GM21737 (cell line): Measurements from ENCODE around the gene PXDN.
"Not testable (repeated sequence)": the region's sequence is repeated elsewhere in the genome, so short reads cannot be mapped to it uniquely, and the experiment has no call there.

Experiments
- ATAC-seq: cut with Tn5 transposase; IDR thresholded peaks from one replicate; pipeline ENCODE4 v1.9.1; 2021; ENCODE audit warnings: mild to moderate bottlenecking, moderate library complexity; ENCODE audit not compliant: unreplicated experiment

Gene PXDN

DNA sequence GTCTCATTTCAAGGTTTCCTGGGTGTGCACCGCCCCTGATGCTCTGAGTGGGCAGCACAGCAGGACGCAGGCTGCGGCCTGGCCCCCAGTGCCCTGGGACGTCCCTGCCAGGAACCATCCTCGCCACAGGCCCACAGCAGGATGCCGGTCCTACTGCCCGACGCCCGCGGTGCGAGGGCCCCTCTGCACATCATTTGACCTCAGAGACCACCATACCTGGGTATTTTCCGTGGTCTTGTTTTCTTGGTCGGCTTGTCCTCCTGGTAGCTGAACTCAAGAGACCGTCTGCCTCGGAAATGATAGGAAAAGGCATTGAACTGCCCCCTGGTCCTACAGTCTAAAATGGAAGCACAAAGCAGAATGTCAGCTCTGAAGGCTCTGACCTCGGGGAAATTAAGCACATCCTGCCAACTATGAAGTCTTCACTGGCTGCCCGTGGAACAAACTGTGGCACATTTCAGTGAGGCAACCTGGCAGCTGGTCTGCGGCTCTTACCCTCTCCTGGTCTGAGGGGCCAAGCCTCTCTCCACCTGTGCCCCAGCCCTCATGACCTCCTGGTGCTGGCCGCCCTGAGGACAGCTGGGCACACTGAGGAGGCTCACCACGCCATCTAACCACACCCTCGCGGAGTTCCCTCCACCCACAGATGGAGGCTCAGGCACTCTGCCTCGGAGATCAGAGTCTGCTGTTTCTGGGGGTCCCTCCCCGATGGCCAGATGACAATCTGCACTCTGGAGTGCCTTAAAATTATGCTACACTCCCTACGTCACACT is 105.0 kb downstream of the PXDN start:
- no peak for ATAC-seq

DNA sequence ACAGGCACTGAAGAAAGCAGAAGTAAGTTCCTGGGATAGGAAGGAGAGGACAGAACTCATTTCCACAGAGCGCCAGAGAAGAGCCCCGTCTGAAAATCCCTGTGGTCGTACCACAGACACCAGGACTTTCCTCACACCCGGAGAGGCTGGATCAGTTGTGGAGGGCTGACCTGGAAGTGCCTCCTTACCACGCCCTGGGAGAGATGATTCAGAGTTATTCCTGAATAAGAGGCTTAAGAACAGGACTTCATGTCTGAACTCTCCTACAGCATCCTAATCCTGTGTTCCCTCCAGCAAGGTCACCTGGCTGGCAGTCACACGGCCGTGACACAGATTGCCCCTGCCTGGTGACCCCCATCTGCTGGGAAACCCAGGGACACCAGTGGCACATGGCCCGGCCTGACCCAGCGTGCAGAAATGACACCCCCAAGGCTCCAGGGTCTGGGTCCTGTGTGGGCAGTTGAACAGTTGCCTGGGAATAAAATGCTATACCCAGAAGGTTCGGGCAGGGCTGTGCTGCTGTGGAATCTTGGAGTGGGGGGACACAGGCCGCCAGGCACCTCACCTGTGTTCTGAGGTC is 105.9 kb downstream of the PXDN start:
- ATAC-seq: no peak

DNA sequence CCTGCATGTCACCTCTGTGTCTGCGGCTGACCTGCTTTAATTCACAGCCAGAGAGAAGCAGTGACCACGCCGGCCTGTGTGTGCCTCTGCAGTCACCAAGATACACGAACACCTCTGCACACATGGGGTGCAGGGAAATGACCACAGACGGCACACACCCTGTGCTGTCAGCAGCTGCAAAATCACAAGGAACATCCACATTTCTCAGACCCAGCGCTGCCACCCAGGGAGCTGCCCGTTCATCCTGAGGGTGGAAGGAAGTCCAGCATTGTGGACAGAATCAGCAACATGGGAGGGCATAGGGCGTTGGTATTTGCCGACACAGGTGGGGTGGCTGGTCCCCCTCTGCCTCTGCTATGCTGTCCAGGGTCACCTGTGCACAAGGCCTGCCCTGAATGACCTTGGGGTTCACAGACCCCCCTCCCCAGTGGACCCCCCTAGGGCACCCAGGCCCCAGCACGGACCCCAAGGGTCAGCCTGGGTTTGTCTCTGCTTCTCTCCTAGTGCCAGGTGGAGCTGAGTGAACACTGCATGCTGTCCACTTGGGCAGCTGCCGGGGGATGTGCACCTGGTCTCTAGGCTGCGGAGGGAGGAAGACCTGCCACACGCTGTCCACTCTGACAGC is 107.4 kb downstream of the PXDN start:
- no peak for ATAC-seq

DNA sequence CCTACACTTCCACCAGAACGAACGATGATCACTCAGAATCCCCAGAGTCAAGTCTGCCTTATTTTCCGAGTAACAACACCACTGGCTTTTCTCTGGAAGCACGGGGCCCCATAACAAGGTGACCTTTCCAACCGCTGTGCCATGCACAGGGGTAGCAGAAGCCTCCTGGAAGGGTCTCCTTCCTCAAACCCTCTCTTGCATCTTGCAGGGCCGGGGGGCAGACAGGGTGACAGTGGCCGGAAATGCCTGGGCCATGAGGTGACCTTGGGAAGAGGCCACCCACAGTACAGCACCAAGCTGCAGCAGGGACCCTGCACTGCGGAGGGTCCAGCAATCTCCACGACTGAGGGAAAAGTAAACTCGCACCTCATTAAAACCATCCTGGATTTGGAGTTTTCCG is 108.5 kb downstream of the PXDN start:
- ATAC-seq: no peak

DNA sequence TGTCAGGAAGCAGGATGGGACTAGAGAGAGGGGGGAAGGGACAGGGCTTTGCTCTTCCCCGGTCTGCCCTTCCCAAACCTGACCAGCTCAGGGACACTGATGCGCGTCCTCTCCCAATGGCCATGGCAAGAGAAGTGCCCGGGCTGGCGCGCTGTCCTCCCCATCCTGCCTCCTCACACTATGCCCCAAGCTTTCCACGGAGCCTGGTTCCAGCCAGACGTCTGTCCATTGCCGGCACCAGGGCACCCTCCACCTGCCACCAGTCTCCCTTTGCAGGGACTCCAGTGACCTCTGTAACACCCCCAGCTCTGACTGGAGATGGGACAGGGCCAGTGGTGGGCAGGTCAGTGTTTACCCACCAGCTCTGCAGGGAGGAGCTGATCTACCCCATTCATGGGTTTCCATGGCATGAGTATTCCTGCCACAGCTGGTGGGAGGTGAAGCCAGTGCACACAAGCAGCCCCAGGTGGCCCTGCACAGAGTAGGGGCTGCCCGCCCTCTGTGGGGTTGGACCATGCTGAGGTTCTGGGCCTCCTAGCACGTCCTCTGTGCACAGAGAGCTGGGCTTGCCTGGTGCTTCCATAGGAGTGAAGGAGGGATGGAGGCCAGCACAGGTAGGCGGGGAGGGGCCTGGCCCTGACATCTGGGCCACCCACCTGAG is 109.5 kb downstream of the PXDN start:
- no peak for ATAC-seq

DNA sequence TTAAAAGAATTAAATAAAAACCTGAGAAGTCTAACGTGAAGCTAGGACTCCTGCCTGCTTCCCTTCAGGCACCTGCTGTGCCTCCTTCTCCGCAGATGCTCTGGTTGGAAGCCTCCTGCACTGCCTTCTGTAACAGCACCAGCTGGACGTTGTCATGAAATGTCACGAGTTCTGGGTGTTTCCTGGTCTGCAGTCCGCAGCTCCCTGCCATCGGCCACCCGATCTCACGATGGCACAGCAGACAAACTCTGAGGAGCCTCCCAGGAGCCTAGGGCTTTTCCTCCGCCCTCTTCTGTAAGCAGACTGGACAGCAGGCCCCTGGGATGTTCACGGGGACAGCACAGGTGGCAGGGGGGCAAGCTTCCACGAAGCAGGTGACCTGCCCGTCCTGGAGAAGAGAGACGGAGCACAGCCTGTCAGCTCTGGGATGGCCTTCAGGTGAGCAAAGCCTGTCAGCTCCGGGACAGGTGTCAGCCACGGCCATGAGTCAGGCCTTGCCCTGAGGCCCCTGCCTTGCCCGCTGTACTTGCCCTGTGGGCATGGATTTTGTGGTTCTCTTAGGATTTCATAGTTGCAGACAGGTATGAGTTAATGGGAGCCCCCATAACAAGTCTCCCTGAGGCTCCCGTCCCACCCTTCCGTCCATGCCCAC is 110.3 kb downstream of the PXDN start:
- no peak for ATAC-seq

DNA sequence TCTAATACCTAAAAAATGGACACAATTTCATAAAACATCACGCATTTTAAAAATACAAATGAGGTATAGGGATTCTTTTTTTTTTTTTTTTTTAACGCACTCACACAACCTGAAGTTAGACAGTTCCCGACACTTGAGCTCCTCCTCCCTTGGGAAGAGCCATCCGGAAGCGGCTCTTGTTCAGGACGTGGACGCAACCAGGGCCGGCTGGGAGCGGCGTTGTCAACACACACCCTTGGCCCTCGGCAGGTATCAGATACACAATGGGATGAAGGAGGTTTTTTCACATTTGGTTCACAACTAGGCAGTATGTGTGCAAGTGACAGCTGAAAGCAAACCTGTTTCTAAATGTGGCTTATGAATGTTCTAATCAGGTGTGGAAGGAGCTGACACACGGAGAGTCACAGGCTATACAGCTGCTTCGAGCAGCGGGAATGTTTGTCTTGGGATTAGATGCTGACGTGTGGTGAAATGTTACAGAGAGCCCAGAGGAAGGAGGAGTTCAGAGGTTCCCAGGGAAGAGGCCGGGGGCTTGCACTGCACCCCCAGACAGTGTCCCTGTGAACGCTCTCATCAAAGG is 111.1 kb downstream of the PXDN start:
- ATAC-seq: no peak

DNA sequence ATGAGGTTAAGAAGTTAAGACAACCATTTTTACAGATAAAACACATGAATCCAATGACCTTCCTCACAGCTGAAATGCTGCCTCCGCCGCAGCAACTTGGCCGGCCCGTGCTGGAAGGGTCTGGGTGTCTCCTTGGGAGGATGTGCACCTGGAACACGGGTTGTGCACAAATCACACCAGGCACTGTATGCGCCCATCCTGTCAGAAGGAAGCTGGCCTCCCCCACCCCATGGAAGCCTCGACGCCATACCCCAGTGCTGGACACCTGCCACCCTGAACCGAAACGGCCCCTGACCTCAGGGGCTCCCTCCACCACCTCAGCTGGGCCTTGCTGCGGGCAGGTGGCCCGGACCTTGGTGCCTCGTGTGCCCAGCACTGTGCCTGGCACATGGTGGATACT is 111.8 kb downstream of the PXDN start:
- ATAC-seq: no peak

DNA sequence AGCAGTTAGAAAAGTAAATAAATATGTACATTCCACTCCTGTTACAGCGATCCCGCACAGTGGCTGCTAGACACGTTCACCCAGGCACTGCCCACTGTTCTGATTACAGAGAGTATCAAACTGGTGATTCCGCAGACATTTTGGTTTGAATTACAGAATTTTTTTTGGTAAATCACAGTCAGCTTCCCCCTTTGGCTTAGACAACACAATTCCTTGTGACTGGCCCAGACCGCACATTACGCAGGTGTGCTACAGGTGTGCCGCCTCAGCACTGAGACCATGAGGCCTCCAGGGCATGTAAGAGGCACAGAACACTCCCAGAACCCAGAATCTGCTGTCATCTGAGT is 112.3 kb downstream of the PXDN start:
- no peak for ATAC-seq

DNA sequence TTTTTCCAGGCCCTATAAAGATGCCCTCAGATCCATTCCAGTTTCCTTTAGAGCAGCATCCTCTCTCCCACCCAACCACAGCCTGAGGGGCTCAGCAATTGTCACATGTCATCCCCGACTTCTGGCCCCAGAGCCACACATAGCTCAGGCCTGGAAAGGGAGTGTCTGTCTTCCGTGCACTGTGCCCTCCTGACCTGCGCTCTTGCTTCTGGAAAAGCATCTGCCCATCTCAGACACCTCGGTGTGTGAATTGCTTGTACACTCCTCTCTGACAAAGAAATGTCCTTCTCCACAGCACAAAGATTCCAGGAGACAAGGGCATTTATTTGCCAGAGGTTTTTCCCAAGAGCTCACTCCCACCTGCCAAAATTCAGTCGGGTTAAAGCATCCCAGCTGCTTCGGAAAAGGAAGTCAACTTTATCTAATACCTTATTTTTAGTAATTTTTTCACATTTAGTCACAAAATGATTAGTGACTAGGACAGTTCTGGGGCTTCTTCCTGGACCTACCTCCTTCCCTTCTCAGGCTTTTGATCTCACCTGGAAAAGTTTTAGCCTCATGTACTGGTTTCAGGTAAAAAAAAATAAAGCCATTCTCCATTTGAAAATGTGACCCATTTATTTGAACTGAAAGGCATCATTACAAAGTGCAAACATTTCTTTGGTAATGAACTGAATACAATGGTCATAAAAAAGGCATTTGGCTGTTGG is 112.9 kb downstream of the PXDN start:
- ATAC-seq: no peak

DNA sequence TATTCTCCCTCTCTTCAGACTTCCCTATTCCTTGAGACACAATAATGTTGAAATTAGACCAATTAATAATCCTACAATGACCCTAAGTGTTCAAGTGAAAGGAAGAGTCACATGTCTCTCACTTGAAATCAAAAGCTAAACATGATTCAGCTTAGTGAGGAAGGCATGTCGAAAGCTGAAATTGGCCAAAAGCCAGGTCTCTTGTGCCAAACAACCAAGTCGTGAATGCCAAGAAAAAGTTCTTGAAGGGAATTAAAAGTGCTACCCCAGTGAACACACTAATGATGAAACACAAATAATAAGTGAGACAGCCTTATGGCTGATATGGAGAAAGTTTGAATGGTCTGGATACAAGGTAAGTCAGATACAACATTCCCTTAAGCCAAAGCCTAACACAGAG is 115.4 kb downstream of the PXDN start:
- no peak for ATAC-seq

DNA sequence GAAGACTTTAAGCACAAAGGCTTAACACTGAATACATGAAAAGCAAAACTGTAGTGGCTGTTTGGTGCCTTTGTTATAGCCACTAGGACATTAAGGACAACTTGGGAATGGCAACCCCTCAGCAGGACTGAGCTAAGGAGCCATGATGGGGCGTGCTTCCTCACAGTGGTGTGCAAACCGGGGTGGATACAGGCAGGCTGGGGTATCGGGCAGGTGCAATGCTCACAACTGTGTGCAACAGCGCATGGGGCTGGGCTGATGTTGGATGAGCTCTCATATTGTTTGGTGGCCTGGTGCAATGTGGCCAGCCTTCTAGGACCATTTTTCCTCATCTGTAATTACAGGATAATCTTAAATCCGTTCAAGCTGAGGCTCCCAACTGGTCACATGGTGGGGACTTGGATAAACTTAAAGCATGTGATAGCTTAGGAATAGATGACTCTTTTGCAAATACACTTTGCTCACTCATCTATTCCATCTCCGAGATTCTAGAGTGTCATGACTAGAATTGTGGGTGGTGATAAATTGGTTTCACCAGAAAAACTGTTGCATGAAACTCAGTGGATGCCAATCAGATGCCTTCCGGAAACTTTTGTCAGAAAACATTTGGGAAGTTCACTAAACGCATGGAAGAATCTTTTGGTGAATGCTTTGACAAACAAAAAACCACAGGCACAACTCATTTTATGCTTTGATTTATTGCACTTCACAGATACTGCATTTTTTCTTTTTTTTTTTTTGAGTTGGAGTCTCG is 116.5 kb downstream of the PXDN start:
- no peak for ATAC-seq

DNA sequence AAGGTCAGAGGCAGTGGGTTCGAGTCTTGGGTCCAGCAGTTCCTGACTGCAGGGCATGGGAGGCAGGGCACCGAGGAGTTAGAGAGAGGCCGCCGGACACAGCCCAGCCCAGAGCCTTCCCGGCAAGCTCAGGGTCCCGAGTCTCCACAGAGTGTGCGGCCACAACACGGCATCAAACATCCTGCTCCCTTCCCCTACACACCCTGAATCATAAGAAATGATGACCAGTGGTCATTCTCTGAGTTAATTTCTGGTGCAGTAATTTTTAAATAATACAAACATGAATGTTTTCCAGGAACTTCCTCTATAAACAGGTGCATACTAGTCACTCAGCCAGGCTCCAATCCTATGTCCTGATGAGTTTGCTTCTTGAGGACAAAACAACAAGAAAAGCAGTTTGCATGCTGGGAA is 118.0 kb downstream of the PXDN start:
- ATAC-seq: no peak

DNA sequence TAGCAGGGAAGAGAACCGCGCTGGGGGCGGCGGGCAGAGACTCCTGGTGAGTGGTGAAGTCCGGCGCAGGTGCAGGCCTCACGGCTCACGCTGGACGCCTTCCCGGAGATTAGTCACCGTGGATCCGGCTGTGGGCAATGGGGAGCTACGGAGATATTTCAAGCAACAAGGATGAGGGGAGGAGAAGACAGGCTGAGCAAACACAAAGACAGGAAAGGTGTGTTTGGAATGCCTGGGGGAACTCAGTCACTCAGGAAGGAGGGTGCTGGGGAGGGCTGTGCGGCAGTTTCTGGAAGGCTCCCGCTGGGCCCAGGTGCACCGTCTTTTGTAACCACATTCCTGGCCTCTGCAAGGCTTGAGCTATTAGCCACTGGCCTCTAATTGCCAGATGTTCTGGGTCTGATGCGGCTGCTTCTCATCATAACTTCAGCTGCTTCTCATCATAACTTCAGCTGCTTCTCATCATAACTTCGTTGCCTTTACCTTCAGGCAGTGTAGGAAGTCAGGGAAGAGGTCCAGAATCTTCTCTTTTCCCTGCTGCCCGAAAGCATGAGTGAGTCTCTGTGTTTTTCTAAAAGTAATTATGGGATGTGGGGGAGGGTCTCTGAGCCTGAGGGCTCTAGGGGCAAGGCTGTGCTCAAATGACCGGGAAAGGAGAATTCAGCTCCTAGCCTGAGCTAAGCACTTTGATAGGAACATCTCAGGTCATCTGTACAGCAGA is 118.9 kb downstream of the PXDN start:
- ATAC-seq: no peak

DNA sequence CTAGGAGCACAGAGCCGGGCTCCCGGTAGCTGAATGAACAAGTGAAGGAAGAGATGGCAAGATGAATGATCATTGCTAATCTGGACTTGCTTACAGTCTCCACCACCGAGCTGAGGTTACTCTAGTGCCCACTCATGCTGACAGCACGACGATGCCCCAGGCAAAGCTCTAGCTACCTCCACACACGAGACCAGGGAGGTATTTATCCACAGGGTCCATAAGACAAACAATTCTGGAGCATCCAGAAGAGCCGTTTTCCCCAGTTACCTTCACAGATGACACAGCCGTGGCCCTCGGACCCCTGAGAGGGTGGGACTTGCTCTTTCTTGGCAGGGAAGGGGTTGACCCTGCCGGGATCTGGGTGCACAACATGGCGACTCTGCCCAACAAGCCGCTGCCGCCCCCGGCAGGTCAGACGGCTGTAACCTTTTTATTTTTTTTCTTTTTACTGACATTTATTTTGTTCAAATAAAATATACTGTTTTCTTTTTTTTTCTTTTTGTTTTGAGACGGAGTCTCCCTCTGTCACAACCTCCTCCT is 120.3 kb downstream of the PXDN start:
- no peak for ATAC-seq

DNA sequence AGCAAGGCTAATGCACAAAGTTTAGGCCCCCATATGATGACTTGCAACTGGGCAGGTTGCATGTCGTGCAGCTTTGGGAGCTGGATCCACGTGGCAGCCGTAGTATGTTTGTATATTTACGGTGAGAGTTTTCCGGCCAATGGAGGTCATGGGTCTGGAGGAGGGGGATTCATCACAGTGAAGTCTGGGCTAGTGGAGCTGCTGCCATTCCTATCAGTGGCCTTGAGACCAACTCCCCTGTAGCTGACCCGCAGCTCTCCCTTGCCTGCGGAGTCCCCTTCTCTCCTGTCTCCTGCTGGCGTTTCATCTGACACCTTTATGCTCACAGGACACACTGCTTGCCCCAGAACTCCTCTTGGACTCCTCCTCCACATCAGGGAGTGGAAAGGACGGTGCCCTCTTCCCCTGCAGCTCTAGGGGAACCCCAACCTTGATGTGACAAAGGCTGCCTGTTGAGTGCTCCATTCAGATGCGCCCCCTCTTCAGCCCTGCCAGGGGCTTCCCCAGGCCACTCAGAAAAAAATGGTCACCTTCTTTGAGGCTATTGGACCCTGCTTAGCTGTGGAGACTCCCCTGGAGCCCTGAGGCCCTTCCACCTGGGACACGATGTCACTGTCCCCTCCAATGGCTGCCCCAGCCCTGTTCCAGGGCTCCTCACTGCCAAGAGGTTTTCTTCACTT is 121.7 kb downstream of the PXDN start:
- no peak for ATAC-seq

DNA sequence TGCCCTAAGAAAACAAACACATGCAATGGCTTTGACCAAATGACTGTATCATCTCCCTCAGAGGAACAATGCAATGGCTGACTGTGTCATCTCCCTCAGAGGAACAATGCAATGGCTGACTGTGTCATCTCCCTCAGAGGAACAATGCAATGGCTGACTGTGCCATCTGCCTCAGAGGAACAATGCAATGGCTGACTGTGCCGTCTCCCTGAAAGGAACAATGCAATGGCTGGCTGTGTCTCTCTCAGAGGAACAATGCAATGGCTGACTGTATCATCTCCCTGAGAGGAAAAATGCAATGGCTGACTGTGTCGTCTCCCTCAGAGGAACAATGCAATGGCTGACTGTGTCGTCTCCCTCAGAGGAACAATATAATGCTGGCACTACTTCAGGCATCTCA is 122.3 kb downstream of the PXDN start:
- not testable (repeated sequence) for ATAC-seq

DNA sequence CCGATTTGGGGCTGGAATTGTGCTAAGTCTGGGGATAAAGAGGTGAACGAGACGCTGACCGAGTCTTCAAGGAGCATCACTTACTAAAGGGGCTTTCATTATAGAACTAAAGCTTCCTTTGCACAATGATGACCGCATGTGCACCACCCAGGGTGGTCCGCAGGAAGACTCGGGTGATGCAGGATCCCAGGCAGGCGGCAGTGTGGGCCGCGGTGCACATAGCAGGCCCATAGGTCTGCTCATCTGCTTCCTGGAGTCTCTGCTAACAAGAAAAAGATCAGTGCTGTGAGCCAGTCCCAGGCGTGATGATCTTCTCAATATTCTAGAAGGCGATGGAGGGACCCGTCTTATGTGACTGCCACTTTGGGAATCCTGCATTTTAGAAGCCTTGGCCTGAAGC is 122.8 kb downstream of the PXDN start:
- no peak for ATAC-seq
